DMS53 treated with DMSO at 0.1 percent for 48 hours (cell line): ENCODE measurements around the gene PIGQ.

ENCODE experiments used
- DNase-seq: peaks from one replicate; lab custom pipeline; 2025; ENCODE audit not compliant: unreplicated experiment; lab: John Stamatoyannopoulos, UW

The PIGQ gene

GRCh38 chr16:534135-534534 lies 35.6 kb upstream of the PIGQ start:
- DNase-seq: no peak

DNA sequence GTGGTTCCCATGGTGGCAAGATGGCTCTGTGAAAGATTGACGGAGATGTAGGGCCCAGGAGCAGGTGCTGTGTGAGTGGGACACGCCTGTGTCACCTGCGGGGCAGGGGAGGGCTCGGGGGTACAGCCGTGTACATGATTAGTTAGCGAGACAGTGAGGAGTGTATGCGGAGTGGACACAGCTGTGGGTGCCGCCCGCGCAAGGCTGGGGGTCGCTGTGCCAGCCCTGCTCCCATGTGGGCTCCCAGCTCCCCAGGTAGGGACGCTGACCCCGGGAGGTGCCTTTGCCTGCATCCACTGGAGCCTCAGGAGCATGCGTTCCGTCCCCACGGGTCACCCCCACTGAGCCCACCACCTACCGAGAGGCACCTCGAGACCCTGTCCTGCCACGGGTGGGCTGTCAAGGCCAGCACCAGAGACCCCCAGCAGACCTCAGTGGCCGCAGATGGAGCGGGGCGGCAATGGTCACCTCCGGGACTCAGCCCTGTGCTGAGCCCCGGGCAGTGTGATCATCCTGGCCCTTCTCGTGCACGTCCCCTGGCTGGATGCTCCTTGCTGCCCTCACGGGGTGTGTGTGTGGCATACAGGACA lies 34.8 kb upstream of the PIGQ start:
- DNase-seq: no peak

DNA sequence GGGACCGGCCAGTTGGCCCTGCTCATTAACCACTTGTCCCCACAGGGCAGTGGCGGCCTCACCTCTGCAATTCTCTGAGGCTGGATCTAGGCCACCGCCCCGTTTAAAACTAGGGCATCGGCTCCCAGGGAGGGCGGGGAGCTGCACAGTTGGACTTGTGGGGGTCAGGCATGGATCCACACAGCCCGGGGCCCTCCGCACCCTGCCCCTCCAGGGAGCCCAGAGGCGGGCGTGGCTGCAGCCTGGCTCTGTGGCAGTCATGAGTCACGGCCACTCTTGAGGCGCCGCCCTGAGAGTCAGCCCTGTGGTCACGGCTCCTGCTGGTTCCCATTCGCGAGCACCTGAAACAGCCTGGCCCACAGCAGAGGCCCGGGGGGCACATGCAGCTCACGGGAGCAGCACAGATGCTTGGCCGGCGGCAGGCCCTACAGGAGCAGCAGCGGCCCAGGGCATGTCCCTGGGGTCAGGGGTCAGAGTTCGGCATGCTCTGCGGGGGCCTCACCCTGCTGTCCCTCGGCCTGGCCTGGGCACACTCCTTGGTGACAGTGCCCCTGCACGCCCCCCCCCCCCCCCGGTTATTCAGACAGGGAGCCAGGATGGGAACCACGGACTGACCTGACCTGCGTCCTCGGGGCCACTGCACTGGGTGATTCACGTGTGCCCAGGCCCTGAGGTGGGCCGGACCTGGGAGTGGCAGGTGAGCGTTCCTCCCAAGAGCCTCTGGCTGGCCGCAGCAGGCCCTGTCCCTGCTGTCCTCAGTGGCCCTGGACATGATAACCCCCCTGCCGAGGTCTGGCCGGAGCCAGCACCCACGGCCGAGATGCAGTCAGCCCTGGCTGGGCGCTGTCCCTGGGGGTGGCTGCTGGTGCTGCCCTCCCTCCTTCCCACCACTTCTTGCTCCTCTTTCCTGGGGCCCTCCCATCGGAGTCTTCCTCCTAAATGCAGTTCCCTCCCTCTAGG lies 34.0 kb upstream of the PIGQ start:
- no peak for DNase-seq

DNA sequence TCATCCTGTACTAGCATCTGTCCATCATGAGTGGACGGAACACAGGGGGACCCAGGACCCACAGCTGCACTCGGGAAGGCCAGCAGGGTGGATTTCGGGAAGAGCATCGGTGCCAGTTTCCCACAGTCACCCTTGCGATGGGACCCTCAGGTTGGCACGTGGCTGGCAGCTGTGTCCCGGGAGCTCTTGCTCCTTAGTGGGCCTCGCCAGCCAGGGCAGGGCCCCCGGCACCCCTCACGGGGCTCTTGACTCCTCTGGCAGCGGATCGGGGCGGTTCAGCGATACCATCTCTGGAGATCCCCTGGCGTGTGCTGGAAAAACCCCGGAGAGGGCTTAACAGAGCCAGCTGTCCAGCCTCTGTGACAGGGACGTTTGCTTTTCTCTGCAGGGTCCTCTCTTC lies 33.0 kb upstream of the PIGQ start:
- no peak for DNase-seq

GRCh38 chr16:537415-538335 lies 32.1 kb upstream of the PIGQ start:
- DNase-seq: no peak

- no peak for DNase-seq
Observed at GRCh38 chr16:539901-540530, 29.8 kb upstream of the PIGQ start.

DNA sequence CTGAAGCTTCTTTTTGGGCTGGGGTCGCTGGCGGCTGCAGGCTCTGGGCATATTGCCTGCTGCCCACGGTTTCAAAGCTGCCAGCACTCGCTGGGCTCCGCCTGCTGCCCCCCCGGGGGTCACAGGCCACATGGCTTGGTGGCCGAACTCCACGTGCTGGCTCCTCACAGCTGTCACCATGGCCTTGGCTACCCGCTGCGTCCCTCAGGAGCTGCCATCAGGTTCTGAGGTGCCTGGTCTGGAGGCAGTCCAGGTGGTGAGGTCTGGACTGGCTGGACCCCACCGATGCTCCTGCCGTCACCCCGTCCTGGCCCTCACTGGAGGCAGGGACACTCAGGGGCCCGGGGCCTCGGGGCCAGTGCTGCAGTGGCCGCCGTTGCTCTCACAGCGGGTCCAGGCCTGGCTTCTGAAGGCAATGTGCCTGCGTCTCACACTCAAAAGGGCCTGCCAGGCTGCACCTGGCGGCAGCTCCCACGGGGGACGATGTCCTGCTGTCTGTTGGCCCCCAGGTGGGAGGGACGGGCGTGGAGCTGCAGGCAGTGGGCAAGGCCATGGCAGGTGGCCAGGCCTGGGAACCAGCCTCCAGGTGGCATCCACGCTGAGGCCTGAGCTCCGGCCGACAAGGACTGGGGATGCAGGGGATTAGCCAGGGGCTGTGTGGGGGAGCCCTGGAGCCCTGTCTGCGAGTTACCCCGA lies 29.0 kb upstream of the PIGQ start:
- no peak for DNase-seq

DNA sequence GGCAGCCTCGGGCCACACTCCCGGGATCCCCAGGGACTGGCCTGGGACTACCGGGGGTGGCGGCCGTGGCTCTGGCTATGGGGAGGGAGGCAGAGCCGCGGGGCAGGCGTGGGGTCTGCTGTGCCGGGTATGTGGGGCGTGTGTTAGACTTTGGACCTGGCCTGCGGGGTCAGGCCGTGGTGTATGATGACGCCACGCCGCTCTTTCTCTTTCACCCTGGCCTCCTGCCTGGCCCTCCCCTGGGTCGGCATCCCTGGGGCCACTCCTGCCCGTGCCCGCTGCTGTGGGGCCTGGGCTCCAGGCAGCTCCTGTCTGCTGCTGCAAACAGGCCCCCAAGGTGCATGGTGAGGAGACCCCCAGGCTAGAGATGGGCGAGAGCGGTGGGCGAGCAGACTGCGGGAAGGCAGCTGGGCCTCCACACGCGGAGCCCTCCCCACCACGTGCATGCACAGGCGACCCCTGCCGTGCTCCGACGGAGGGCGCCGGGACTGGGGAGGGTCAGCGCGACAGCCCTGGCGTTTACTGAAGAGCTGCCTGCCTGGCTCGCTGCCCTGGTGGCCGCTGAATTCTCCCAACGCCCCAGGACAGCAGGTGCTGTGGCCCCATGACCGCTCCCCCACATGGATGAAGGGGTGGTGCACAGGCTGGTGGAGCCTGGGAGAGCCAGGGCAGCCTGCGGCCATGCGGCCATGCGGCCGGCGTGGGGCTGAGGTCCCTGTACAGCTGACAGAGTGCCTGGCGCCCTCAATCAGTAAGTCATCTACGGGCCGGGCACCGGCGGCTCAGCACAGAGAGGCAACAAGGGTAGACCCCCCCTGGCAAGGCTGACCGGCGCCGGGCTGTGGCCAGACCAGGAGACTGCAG lies 26.2 kb upstream of the PIGQ start:
- DNase-seq: no peak

DNA sequence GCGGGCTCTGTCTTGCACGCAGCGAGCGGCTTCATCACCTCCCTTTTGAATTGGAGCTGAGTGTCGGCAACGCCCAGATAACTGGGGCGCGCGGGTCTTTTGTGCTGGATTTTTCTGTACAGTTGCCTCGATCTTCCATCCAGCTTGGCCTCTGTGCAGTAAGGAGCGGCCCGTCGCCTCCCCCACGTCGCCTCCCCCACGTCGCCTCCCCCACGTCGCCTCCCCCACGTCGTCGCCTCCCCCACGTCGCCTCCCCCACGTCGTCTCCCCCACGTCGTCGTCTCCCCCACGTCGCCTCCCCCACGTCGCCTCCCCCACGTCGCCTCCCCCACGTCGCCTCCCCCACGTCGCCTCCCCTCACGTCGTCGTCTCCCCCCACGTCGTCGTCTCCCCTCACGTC lies 25.3 kb upstream of the PIGQ start:
- no peak for DNase-seq

- DNase-seq: no peak
Observed at GRCh38 chr16:546909-547770, 22.6 kb upstream of the PIGQ start.

DNA sequence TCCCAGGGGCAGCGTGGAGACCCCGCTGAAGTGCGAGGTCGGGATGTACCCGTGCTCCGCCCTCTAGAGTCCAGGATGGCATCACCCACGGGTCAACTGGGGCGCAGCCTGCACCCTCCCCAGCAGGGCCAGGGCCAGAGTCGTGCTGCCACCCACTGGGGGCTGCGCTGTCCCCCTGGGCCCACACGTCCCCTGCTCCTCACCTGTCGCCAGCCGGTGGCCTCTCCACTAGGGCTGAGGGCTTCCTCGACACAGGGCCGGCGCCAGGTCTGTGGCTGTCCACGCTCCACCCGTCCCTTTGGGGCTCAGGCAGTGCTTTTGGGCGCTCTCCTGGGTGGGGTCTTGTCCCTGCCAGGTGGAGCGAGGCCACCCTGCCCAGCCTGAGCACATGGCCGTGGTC lies 21.2 kb upstream of the PIGQ start:
- DNase-seq: no peak

GRCh38 chr16:549544-550263 lies 20.1 kb upstream of the PIGQ start:
- no peak for DNase-seq

DNA sequence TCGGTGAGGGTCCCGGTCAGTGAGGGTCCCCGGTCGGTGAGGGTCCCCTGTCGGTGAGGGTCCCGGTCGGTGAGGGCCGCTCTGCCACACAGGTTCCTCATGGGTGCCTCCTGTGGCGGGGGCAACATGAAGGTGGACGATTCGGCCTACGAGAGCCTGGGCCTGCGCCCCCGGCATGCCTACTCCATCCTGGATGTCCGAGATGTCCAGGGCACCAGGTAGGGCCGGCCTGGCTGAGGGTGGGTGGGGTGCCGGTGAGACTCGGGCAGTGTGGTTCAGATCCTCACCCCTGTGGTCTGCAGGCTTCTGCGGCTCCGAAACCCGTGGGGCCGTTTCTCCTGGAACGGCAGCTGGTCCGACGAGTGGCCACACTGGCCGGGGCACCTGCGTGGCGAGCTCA lies 18.6 kb upstream of the PIGQ start:
- DNase-seq: no peak

DNA sequence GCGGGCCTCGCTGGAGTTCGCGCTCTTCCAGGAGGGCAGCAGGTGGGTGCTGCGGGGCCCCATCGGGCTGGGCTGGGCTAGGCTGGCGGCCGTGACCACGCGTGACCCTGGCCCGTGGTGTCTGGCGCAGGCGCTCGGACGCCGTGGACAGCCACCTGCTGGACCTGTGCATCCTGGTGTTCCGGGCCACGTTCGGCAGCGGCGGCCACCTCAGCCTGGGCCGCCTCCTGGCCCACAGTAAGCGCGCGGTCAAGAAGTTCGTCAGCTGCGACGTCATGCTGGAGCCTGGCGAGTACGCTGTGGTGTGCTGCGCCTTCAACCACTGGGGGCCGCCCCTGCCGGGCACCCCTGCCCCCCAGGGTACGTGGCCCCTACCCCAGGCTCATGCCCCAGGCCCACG lies 17.6 kb upstream of the PIGQ start:
- DNase-seq: no peak

- no peak for DNase-seq
Observed at GRCh38 chr16:553601-554296, 16.0 kb upstream of the PIGQ start.

- no peak for DNase-seq
Observed at GRCh38 chr16:554297-554621, 15.5 kb upstream of the PIGQ start.

DNA sequence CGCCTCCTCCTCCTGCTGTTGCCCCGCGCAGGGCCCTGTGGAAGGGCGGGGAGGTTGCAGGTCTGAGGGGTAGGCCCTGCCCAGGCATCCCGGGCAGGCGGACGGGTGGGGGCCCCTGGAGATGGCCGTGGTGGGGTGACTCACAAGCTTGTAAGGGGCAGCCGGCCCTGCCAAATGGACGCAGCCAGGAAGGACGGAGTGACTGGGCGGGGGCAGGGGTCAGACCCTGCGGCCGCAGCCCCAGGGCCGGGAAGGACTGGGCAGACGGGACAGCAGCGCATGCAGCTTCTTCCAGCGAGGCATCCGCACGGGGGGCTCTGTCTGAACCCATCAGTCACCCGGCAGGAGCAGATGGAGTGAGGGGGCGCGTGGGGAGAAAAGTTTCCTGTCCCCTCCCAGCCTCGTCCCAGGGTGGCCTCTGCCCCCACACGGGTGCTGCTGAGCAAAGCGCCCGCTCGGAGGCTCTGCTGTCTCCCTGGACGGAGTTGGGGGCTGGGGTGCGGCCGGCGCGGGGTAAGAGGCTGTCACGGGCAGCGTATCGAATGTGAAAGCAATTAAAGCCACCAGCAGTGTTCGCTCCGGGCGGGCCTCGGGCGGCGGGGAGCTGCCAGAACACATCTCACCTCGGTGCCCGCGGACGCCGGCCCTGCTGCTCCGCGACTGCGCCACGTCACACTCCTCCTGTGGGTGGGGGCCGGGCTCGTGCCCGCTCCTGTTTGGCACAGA lies 15.0 kb upstream of the PIGQ start:
- DNase-seq: no peak
